Activated naive CD4-positive, alpha-beta T cell treated with anti-CD3 and anti-CD28 coated beads, Interleukin-2, amount 10 ng/mL, durations not matched to agents 7 days and 5 days (primary cell): Measurements from ENCODE around the gene RNU5B-1.
"Not testable (repeated sequence)": the region's sequence is repeated elsewhere in the genome, so short reads cannot be mapped to it uniquely, and the experiment has no call there.

ENCODE experiments used
- CTCF ChIA-PET: fragments of 350-600 bp; sonication (Branson Sonifier 250); formaldehyde crosslinking; loops from one replicate; lab custom pipeline; 2021; ENCODE audit warnings: antibody characterized with exemption; lab: Charles Lee
- DNase-seq: peaks from one replicate; pipeline ENCODE4 v3.0.0-alpha.2; 2020
- H3K27ac Mint-ChIP-seq: one replicate; pipeline ENCODE4 v1.8.0; 2021; ENCODE audit warnings: mild to moderate bottlenecking, moderate library complexity, mixed read lengths
- H3K27me3 Mint-ChIP-seq: one replicate; pipeline ENCODE4 v1.8.0; 2021; ENCODE audit warnings: mild to moderate bottlenecking, mixed read lengths
- H3K36me3 Mint-ChIP-seq: one replicate; pipeline ENCODE4 v1.8.0; 2021; ENCODE audit warnings: mixed read lengths
- H3K4me1 Mint-ChIP-seq: one replicate; pipeline ENCODE4 v1.8.0; 2021; ENCODE audit warnings: mixed read lengths
- H3K4me3 Mint-ChIP-seq: one replicate; pipeline ENCODE4 v1.8.0; 2021; ENCODE audit warnings: mild to moderate bottlenecking, moderate library complexity, mixed read lengths
- H3K9me3 Mint-ChIP-seq: one replicate; pipeline ENCODE4 v1.8.0; 2021; ENCODE audit warnings: mixed read lengths

RNU5B-1 gene

GRCh38 chr15:65304381-65305149 lies at the start of gene RNU5B-1:
Gene RNU5B-1, plus strand, starts transcription at chr15:65304677.
- H3K27ac Mint-ChIP-seq, result peak within 1 kb of the TSS; percentile 98
- peaks cover 2% of the 10 kb centered on the region for H3K9me3 Mint-ChIP-seq
- peak; percentile 86 for DNase-seq
- CTCF ChIA-PET, result interaction anchor here (1.0 kb wide), 1 partner anchor 18 kb away, joined by 8 read pairs; the partner anchor contains the start of gene PARP16
- H3K4me1 Mint-ChIP-seq, result peaks cover 30% of the 10 kb centered on the region
- peak within 1 kb of the TSS; percentile 87 for H3K4me3 Mint-ChIP-seq
- H3K36me3 Mint-ChIP-seq, result no peaks in the 10 kb centered on the region
- peaks cover 7% of the 10 kb centered on the region for H3K27me3 Mint-ChIP-seq

- DNase-seq, result no peak
- CTCF ChIA-PET, result no interaction called here
- Mint-ChIP-seq H3K9me3 (no peaks in the 10 kb centered on the region), H3K27me3 (no peaks in the 10 kb centered on the region), H3K4me3 (no peak overlapping the region), H3K4me1 (peaks cover 2% of the 10 kb centered on the region), H3K27ac (no peak overlapping the region), H3K36me3 (peaks cover 20% of the 10 kb centered on the region)
Measured at GRCh38 chr15:65254758-65255157, 49.7 kb upstream of the RNU5B-1 start.

- Mint-ChIP-seq H3K9me3 (no peaks in the 10 kb centered on the region), H3K4me1 (peaks cover 2% of the 10 kb centered on the region), H3K27ac (no peak overlapping the region), H3K36me3 (peaks cover 25% of the 10 kb centered on the region), H3K4me3 (no peak overlapping the region), H3K27me3 (no peaks in the 10 kb centered on the region)
- CTCF ChIA-PET, result no interaction called here
- DNase-seq, result no peak
Measured at GRCh38 chr15:65255486-65256140, 48.9 kb upstream of the RNU5B-1 start.

GRCh38 chr15:65258375-65259262 lies 45.9 kb upstream of the RNU5B-1 start:
- Mint-ChIP-seq H3K27me3 (no peaks in the 10 kb centered on the region), H3K4me1 (peaks cover 2% of the 10 kb centered on the region), H3K27ac (no peak overlapping the region), H3K36me3 (peaks cover 38% of the 10 kb centered on the region), H3K4me3 (no peak overlapping the region), H3K9me3 (no peaks in the 10 kb centered on the region)
- CTCF ChIA-PET, result interaction anchor here (2.0 kb wide), 1 partner anchor 9 kb away, joined by 4 read pairs; no protein-coding TSS in a partner anchor
- no peak for DNase-seq

- no peak overlapping the region for H3K27ac Mint-ChIP-seq
- H3K36me3 Mint-ChIP-seq, result peaks cover 38% of the 10 kb centered on the region
- H3K27me3 Mint-ChIP-seq, result no peaks in the 10 kb centered on the region
- H3K4me1 Mint-ChIP-seq, result peaks cover 2% of the 10 kb centered on the region
- H3K4me3 Mint-ChIP-seq, result no peak overlapping the region
- CTCF ChIA-PET, result interaction anchor here (1.3 to 2.0 kb wide), 2 partner anchors 10 to 12 kb away, joined by 4 read pairs; no protein-coding TSS in a partner anchor
- H3K9me3 Mint-ChIP-seq, result no peaks in the 10 kb centered on the region
- DNase-seq, result no peak
Measured at GRCh38 chr15:65259367-65259797, 45.1 kb upstream of the RNU5B-1 start.

GRCh38 chr15:65260968-65261367 lies 43.5 kb upstream of the RNU5B-1 start:
- Mint-ChIP-seq H3K36me3 (peaks cover 35% of the 10 kb centered on the region), H3K27ac (no peak overlapping the region), H3K9me3 (no peaks in the 10 kb centered on the region), H3K4me3 (no peak overlapping the region), H3K4me1 (no peaks in the 10 kb centered on the region), H3K27me3 (no peaks in the 10 kb centered on the region)
- CTCF ChIA-PET, result no interaction called here
- no peak for DNase-seq

GRCh38 chr15:65263313-65263712 lies 41.2 kb upstream of the RNU5B-1 start:
- Mint-ChIP-seq H3K4me1 (no peaks in the 10 kb centered on the region), H3K4me3 (no peak overlapping the region), H3K36me3 (peaks cover 34% of the 10 kb centered on the region), H3K9me3 (no peaks in the 10 kb centered on the region), H3K27ac (no peak overlapping the region), H3K27me3 (no peaks in the 10 kb centered on the region)
- CTCF ChIA-PET, result no interaction called here
- DNase-seq, result no peak

- H3K27ac Mint-ChIP-seq, result no peak overlapping the region
- H3K9me3 Mint-ChIP-seq, result no peaks in the 10 kb centered on the region
- no peak overlapping the region for H3K4me3 Mint-ChIP-seq
- no peaks in the 10 kb centered on the region for H3K27me3 Mint-ChIP-seq
- DNase-seq, result no peak
- H3K36me3 Mint-ChIP-seq, result peaks cover 26% of the 10 kb centered on the region
- CTCF ChIA-PET, result interaction anchor here (0.5 to 1.1 kb wide), 2 partner anchors 120 to 229 kb away, joined by 3 read pairs; no protein-coding TSS in a partner anchor
- H3K4me1 Mint-ChIP-seq, result no peaks in the 10 kb centered on the region
Measured at GRCh38 chr15:65264863-65265430, 39.5 kb upstream of the RNU5B-1 start.

- H3K4me1 Mint-ChIP-seq, result no peaks in the 10 kb centered on the region
- CTCF ChIA-PET, result no interaction called here
- H3K9me3 Mint-ChIP-seq, result no peaks in the 10 kb centered on the region
- H3K27ac Mint-ChIP-seq, result no peak overlapping the region
- no peak overlapping the region for H3K4me3 Mint-ChIP-seq
- H3K36me3 Mint-ChIP-seq, result peaks cover 21% of the 10 kb centered on the region
- H3K27me3 Mint-ChIP-seq, result no peaks in the 10 kb centered on the region
- DNase-seq, result no peak
Measured at GRCh38 chr15:65266469-65266868, 38.0 kb upstream of the RNU5B-1 start.

GRCh38 chr15:65268411-65268810 lies 36.1 kb upstream of the RNU5B-1 start:
- H3K36me3 Mint-ChIP-seq, result peaks cover 12% of the 10 kb centered on the region
- H3K27me3 Mint-ChIP-seq, result no peaks in the 10 kb centered on the region
- CTCF ChIA-PET, result interaction anchor here (1.0 to 1.1 kb wide), 2 partner anchors 22 to 79 kb away, joined by 3 to 4 read pairs; no protein-coding TSS in a partner anchor
- no peak overlapping the region for H3K4me3 Mint-ChIP-seq
- H3K27ac Mint-ChIP-seq, result no peak overlapping the region
- H3K4me1 Mint-ChIP-seq, result no peaks in the 10 kb centered on the region
- no peak for DNase-seq
- no peaks in the 10 kb centered on the region for H3K9me3 Mint-ChIP-seq

- DNase-seq, result peak; percentile 43
- not testable (repeated sequence) for H3K27me3 Mint-ChIP-seq, H3K9me3 Mint-ChIP-seq, H3K4me3 Mint-ChIP-seq, H3K27ac Mint-ChIP-seq
- Mint-ChIP-seq H3K36me3 (peaks cover 15% of the 10 kb centered on the region), H3K4me1 (peaks cover 12% of the 10 kb centered on the region)
- CTCF ChIA-PET, result interaction anchor here (0.6 to 2.3 kb wide), 13 partner anchors 8 to 237 kb away, joined by 3 to 10 read pairs (median 3); partner anchors contain the start of gene PARP16
Measured at GRCh38 chr15:65270811-65271545, 33.5 kb upstream of the RNU5B-1 start.

GRCh38 chr15:65275104-65275727 lies 29.3 kb upstream of the RNU5B-1 start:
- DNase-seq, result no peak
- no peaks in the 10 kb centered on the region for H3K9me3 Mint-ChIP-seq
- peak overlapping the region; percentile 15 for H3K27ac Mint-ChIP-seq
- H3K4me1 Mint-ChIP-seq, result peaks cover 25% of the 10 kb centered on the region
- no peaks in the 10 kb centered on the region for H3K27me3 Mint-ChIP-seq
- H3K4me3 Mint-ChIP-seq, result no peak overlapping the region
- peaks cover 8% of the 10 kb centered on the region for H3K36me3 Mint-ChIP-seq
- CTCF ChIA-PET, result interaction anchor here (1.1 kb wide), 1 partner anchor 241 kb away, joined by 3 read pairs; no protein-coding TSS in a partner anchor
